Sigmoid colon (tissue), 4 donors: Measurements from ENCODE around the gene HDAC9.

Experiments used
- CTCF ChIP-seq, 4 experiments: fragments of 450-650 bp in 3 of 4; fragments of 200-600 bp in 1 of 4; IDR thresholded peaks; one replicate each; pipeline ENCODE4 v1.5.1; 2016 to 2019; ENCODE audit warnings: antibody characterized with exemption in 4 of 4, mild to moderate bottlenecking in 3 of 4, moderate library complexity in 2 of 4
- EP300 ChIP-seq, 4 donors: sonication (generic); formaldehyde crosslinking; IDR thresholded peaks; one replicate each; pipeline ENCODE4 v1.6.1; 2017; ENCODE audit warnings: antibody characterized with exemption in 4 of 4

- TF ChIP-seq CTCF (IDR thresholded peaks at IDR 0.05) (no peak), EP300 (IDR thresholded peaks at IDR 0.05) (no peak)
Observed at GRCh38 chr7:18770154-18770811, 274.7 kb downstream of the HDAC9 start.
